Activated naive CD4-positive, alpha-beta T cell (primary cell): ENCODE data around the gene OR3A2.
"Not testable (repeated sequence)": the region's sequence is repeated elsewhere in the genome, so short reads cannot be mapped to it uniquely, and the experiment has no call there.

ENCODE experiments used
- DNase-seq, 4 experiments: peaks; one replicate each; lab custom pipeline; 2025; lab: John Stamatoyannopoulos, UW

Gene OR3A2

GRCh38 chr17:3293548-3293947 is 92.6 kb downstream of the OR3A2 start:
- not testable (repeated sequence) for DNase-seq

GRCh38 chr17:3282901-3283300 is 103.2 kb downstream of the OR3A2 start:
- DNase-seq = no peak

- DNase-seq = no peak
These were observed 110.0 kb downstream of the OR3A2 start for GRCh38 chr17:3276126-3276525.

DNA sequence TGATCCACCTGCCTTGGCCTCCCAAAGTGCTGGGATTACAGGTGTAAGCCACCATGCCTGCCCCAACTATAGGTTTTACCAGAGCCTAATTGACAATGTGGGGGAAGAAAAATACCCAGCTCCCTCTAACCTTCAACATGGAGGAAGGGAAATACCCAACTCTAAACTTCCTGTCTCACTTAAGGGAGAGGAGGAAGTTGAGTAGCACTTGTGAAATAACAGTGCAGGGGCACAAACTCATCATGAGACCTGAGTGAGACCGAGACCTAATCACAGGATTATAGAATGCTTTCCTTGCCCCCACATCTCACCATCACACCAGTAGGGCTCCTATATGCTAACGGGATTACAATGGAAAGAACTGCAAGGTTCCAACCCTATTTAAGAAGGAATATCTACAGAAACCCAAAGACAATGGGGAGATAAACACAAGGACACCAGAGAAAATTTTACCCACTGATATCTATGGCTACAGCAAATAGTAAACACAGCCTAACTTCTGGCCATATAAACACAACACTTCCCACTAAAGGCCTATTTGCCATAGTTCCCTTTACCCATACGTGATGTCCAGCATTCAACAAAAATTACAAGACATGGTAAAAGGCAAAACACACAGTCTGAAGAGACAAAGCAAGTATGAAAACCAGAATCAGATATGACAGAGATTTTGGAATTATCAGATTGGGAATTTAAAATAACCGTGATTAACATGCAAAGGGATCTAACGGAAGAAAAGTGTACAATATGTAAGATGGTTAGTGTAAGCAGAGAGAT is 114.8 kb downstream of the OR3A2 start:
- no peak for DNase-seq

DNA sequence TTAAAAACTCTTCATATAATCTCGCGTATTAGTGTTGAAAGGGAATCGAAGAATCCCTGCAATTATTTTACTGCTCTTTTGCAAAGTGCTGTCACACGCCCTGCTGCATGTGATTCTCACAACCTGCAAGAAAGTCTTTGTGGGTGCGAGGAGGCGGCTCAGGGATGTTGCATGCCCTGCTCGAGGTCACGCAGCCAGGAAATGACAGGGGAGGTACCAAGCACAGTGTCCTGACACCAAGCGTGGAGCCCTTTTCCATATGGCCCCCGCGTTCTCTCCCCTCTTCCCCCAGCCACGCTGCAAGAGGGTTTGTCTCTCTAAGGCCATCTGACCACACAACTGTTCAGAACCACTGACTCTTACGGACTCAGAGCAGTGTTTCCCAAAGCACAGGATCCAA is 125.5 kb downstream of the OR3A2 start:
- DNase-seq = no peak

DNA sequence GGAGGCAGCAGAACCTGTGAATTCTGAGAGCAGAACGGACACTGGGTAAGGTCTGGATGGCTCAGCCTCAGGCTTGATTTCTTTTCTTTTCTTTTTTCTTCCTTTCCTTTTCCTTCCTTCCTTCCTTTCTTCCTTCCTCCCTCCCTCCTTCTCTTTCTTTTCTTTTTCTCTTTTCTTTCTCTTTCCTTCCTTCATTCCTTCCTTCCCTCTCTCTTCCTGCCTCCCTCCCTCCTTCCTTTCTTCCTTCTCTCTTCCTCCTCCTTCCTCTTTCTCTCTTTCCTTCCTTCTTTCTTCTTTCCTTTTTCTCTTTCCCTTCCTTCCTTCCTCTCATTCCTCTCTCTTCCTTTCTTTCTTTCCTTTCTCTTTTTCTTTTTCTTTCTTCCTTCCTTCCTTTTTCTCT is 125.9 kb downstream of the OR3A2 start:
- no peak for DNase-seq

- no peak for DNase-seq
These were observed 129.5 kb downstream of the OR3A2 start for GRCh38 chr17:3256575-3256974.

DNA sequence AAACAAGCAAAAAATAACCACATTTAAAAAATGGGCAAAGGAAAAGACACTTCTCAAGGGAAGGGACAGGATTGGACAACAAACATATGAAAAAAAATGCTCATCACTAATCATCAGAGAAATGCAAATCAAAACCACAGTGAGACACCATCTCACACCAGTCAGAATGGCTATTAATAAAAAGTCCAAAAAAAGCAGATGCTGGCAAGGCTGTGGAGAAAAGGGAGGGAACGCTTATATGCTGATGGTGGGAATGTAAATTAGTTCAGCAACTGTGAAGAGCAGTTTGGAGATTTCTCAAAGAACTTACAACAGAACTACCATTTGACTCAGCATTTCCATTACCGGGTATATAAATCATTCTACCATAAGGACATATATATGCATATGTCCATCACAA is 137.1 kb downstream of the OR3A2 start:
- not testable (repeated sequence) for DNase-seq

GRCh38 chr17:3244841-3245240 is 141.3 kb downstream of the OR3A2 start:
- DNase-seq = not testable (repeated sequence)

- DNase-seq = not testable (repeated sequence)
These were observed 145.1 kb downstream of the OR3A2 start for GRCh38 chr17:3241044-3241443.

DNA sequence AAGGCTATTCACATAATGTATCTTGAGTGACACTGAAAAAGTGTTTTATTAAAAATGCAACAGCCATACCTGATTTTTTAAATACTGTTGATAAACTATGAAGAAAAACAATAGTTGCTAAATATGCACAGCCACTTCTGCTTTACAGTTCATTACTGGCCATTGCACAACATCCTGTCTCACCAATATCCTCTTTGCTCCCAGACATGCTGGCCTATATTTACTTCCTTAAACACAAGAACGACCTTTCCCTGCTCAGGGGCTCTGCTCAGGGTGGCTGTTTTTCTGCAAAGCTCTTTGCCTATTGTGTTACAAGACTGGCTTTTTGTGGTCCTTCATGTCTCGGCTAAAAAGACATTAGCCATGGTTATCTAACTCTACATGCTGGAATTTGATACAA is 147.4 kb downstream of the OR3A2 start:
- not testable (repeated sequence) for DNase-seq

GRCh38 chr17:3232300-3232699 is 153.8 kb downstream of the OR3A2 start:
- not testable (repeated sequence) for DNase-seq
